ENCODE data around the gene RFLNA.

RFLNA gene

DNA sequence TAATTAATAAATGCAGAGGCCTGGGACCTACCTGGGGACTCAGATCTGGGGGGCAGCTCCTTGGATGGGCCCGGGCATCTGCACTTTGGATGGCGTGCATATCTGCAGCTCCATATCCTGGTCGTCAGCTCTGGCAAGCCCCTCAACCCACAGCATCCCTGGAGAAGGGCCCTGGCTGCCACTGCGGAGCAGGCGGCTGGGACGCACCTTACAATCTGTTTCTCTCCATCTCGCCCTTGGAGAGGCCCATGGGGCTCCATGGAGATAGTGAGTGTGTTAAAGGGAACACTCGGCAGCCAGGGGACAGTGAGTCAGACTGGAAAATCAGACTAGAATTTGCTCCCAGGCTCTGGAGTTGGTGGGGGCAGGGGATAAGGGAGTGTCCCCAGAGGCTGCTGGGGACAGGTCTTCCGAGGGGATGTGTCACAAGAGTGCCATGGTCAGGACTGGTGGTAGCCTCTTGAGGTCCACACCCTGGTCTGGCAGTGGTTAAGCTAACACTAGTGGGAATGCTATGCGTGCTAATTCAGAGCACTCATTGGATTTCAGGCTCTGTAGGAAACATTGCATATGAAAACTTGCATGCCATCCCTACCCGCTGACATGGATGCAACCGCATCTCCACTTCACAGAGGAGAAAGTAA lies 21.5 kb downstream of the RFLNA start:
- TF ChIP-seq, protein P1, sequence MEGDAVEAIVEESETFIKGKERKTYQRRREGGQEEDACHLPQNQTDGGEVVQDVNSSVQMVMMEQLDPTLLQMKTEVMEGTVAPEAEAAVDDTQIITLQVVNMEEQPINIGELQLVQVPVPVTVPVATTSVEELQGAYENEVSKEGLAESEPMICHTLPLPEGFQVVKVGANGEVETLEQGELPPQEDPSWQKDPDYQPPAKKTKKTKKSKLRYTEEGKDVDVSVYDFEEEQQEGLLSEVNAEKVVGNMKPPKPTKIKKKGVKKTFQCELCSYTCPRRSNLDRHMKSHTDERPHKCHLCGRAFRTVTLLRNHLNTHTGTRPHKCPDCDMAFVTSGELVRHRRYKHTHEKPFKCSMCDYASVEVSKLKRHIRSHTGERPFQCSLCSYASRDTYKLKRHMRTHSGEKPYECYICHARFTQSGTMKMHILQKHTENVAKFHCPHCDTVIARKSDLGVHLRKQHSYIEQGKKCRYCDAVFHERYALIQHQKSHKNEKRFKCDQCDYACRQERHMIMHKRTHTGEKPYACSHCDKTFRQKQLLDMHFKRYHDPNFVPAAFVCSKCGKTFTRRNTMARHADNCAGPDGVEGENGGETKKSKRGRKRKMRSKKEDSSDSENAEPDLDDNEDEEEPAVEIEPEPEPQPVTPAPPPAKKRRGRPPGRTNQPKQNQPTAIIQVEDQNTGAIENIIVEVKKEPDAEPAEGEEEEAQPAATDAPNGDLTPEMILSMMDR (IDR thresholded peaks at IDR 0.05; ENCODE audit: borderline replicate concordance, control extremely low read depth, extremely low read depth, insufficient read depth, missing control alignments) = no peak
- DNase-seq (ENCODE audit: low spot score) = no peak
- in situ Hi-C loops (cut with MboI; ENCODE audit: low sequenced_read_pairs, unreplicated experiment) = no loop called here

DNA sequence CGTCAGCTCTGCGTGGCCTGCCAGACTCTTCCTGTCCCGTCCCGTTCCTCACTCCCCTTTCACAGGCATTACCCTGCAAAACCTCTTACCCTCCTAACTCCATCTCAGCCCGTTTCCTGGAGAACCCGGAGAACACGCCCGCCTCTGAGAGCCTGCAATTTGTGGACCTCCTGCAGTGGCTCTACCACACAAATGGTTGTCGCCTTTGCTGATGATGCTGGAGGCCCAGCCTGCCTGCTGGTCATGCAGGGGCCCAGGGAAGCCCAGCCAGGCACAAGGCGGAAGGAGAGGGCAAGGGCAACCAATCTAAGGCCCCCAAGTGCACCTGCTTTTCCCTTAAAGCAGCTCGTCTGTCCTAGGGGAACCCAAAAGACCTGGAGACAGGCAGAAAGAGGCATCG lies 22.5 kb downstream of the RFLNA start:
- in situ Hi-C loops (cut with MboI; ENCODE audit: low sequenced_read_pairs, unreplicated experiment) = no loop called here

DNA sequence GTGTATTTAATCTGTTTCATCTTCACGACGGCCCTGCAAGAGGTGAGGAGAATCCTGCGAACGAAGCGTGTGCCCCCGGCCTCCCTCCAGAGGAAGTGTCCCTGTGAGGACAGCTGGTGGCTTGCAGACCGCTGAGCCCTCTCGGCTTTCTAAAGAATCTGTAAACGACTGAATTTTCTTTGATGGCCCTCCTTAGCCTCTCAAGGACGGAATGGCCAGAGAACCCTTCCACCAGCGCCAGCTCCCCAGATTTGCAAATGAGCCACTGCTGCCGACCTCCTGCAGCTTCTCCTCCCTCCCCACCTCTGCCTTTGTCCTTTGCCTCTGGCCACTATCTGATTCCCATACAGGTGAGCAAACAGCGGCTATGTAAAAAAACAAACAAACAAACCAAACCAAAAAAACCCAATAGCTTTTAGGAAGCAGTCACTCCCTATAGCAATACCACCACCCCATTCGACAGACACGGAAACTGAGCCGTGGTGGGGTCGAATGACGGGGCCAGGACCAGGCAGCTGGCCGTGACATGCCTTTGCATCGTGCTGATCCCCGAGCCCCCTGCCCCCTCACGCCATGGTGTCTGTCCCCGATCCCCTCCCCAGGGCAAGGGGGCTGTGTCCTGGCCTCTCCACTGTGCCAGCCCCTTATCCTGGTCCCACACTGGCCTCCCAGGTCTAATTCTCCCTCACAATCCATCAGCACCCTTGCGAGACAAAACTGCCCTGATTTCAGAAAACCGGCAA lies 23.6 kb downstream of the RFLNA start:
- TF ChIP-seq, protein P1 (IDR thresholded peaks at IDR 0.05; ENCODE audit: borderline replicate concordance, control extremely low read depth, extremely low read depth, insufficient read depth, missing control alignments) = no peak
- in situ Hi-C loops (cut with MboI; ENCODE audit: low sequenced_read_pairs, unreplicated experiment) = no loop called here
- DNase-seq (ENCODE audit: low spot score) = no peak

More for the DNA sequence above, 22.5 kb downstream of the RFLNA start:
- TF ChIP-seq, protein P1 (IDR thresholded peaks at IDR 0.05; ENCODE audit: borderline replicate concordance, control extremely low read depth, extremely low read depth, insufficient read depth, missing control alignments) = no peak
- no peak for DNase-seq (ENCODE audit: low spot score)

DNA sequence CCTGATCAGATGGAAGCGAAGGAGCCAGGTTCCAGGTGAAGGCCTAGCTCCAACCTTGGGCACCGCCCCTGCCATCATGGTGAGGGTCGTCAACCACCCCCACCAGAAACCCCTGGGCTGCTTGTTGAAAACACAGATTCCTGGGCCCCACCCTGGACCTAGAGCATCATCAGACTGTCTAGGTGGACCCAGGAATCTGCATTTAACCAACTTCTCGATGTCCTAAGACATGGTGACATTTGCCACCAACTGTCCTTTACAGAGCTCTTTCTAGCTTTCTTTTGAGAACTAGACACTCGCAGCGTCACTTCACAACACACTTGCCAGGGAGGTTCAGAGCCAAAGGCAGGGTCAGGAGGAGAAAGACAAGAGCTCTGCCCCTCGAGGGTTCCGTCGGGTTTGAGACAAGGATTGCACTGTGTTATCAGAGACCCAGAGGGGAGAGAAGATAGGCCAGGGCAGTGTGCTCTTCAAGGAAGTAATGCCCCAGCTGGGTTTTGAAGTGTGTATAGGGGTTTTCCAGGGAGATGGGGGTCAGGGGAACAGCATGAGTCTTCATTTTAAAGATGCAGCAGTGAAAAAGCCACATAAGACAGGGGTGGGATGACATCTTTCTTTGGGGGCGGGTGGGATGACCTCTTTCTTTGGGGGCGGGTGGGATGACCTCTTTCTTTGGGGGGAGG lies 24.6 kb downstream of the RFLNA start:
- no peak for DNase-seq (ENCODE audit: low spot score)
- TF ChIP-seq, protein P1 (IDR thresholded peaks at IDR 0.05; ENCODE audit: borderline replicate concordance, control extremely low read depth, extremely low read depth, insufficient read depth, missing control alignments) = no peak
- in situ Hi-C loops (cut with MboI; ENCODE audit: low sequenced_read_pairs, unreplicated experiment) = no loop called here

DNA sequence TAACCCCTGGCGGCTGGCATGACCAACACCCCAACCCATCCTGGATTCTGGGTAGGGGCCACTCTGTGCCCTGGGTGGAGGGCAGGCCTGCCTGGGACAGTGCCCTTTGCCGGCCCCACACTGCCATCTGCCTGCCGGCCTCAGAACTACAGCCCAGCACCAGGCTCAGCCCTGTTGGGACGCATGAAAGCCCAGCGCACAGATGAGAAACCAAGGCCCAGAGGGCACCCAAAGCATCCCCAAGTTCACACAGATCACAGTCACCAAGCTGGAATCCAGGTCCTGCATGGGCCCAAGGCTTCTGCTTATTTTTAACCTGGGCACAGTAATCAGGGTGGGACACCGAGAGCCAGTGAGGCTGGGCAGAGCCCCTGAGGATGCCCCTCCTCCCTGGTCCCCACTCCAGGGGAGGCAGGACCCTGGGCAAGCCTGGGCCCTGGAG lies 26.2 kb downstream of the RFLNA start:
- DNase-seq (ENCODE audit: low spot score) = peak; percentile 88
- TF ChIP-seq, protein P1 (IDR thresholded peaks at IDR 0.05; ENCODE audit: borderline replicate concordance, control extremely low read depth, extremely low read depth, insufficient read depth, missing control alignments) = peak; percentile 92
- in situ Hi-C loops (cut with MboI; ENCODE audit: low sequenced_read_pairs, unreplicated experiment) = no loop called here

DNA sequence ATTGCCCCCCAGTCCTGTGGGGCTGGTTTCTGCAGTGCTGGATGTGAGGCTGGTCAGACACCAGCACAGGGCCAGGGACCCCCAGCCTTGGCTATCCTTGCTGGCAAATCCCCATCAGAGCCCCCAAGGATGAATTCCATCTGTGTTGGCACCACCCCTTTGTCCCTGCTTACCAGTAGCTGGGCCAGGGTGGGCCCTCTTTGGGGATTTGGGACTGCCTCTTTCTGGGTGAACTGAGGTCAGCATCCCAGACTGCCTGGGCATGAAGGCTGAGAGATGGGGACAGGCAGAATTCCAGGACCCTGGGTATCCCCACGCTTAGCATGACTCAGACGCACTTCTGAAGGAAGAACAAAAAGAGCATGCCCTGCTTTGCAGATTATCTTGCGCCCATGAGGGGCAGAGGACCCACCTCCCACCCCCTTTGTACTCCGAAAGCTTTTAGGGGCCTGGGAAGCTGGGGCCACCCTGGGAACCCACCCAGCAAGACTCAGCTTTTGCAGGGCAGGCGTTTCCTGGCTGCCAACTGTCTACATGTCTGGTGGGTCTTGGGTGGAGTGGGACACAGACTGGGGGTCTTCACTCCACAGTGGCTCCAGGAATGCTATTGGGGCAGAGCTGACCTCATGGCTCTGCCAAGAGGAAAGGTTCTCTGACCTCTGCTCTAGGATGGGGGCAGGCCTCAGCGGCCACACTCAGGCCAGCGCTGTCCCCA lies 26.8 kb downstream of the RFLNA start:
- TF ChIP-seq, protein P1 (IDR thresholded peaks at IDR 0.05; ENCODE audit: borderline replicate concordance, control extremely low read depth, extremely low read depth, insufficient read depth, missing control alignments) = no peak
- in situ Hi-C loops (cut with MboI; ENCODE audit: low sequenced_read_pairs, unreplicated experiment) = no loop called here
- DNase-seq (ENCODE audit: low spot score) = no peak

All from GM13976 (cell line).